HG03159 (cell line): Measurements from ENCODE around the gene SDSL.

Experiments
- ATAC-seq: cut with Tn5 transposase; IDR thresholded peaks from one replicate; pipeline ENCODE4 v1.9.1; 2021; ENCODE audit warnings: mild to moderate bottlenecking, moderate library complexity; ENCODE audit not compliant: unreplicated experiment

SDSL gene

DNA sequence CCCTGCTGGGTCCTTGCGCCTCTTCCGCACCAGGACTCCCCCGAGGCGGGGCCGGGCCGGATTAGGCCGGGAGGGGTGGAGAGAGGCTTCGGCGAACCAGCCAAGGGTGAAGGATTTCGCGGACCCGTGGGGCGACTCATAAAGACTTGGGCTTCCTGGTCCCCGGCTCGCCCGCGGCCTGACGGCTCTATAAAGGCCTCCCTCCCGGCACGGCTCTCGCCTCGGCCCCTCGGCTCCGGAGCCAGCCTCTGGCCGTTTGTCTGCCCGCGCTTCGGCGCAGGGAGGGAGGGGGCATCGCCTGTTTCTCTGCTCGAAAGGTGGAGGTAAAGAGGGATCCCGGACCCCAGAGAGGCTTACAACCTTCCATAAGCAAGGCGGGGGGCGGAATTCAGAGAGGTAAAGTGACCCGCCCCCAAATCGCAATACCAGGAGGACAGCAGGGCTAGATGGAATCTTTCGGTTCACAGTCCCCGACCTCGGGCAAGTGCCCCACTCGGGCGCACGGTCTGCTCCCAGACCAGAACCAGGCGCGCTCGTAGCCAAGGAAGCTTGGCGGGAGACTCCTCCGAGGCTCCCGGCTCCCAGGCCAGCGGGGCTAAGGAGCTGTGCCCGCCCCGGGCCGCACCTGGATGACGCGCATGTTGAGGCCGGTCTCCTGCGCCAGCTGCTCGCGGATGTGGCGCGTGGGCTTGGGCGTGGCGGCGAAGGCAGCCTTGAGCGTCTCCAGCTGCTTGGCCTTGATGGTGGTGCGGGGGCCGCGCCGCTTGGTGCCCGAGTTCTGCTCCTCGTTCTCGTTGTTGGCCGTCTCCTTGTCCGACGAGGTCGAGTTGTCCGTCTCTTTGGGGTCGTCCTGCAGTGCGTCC lies 45.6 kb downstream of the SDSL start:
- no peak for ATAC-seq

DNA sequence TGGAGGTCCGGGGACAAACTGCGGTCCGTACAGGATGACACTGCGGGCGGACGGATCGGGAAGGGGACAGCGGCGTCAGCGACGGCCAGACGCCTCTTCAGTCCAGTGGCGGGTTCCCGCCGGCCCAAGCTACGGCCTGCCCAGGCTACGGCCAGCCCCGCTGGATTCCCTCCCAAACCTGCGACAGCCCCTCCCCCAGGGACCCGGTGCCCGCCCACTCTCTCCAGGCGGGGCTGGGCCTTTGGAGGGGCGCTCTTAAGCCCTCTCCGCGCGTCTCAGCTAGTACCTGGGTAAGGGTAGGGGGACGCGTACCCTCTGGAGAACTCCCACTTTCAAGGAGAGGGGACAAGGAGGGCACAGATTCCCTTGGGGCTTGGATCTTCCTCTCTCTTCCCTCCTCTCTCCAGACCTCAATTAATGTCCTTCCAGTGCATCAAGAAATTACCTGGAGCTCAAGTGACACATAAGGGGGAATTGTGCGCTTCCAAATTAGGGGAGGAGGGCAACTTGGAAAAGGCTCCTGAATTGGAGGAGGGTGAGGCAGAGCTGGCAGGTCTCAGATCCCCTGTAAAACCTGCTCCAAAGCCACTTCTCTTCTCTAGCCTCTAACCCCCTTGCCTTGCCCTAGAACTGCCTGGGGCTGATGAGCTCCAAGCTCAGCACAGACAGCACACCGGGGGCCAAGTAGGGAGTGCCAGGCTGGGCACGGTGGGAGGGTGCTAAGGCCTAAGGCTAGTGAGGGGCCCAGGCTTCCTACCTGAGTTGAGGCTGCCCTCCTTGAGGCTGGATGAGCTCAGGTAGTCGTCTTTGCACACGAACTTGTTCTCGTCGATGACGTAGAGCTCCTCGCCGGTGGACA lies 46.4 kb downstream of the SDSL start:
- ATAC-seq = no peak

- ATAC-seq = no peak
These were observed 47.2 kb downstream of the SDSL start for GRCh38 chr12:113469224-113469948.

DNA sequence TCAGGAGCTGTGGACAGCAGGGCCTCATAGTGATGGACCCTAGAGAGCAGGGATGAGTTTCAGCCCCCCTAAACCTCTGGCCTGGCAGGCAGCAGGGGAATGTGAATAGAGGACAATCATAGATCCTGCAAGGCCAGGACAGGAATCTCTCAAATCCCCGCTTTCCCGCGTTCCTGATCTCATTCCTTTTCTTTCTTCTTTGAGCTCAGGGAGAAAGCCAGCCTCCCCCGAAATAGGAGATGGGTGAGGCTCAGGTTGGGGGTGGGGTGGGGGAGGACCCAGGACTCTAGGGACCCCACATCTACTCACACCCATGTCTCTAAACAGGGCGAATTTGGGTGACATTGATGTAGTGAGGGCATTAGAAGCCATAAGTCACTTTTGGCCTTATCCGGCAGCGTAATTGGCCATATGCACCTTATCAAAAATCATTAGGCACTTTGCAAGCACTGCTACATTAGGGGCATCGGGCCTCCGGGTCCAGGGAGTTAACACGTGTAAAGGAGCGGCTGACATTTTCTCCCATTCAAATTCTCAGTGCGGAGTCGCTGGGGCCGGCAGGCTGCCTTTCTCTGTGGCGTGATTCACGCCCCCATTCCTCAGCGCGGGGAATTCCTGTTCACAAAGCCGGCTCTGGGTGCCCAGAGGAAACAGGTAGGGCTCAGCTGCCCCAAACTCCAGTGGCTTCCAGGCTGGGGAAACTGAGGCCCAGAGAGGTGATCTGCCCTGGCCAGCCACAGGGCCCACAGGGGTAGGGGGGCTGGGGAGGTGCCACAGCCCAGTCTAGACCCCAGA lies 48.0 kb downstream of the SDSL start:
- ATAC-seq = no peak

- ATAC-seq = no peak
These were observed 48.9 kb downstream of the SDSL start for GRCh38 chr12:113470871-113471618.

DNA sequence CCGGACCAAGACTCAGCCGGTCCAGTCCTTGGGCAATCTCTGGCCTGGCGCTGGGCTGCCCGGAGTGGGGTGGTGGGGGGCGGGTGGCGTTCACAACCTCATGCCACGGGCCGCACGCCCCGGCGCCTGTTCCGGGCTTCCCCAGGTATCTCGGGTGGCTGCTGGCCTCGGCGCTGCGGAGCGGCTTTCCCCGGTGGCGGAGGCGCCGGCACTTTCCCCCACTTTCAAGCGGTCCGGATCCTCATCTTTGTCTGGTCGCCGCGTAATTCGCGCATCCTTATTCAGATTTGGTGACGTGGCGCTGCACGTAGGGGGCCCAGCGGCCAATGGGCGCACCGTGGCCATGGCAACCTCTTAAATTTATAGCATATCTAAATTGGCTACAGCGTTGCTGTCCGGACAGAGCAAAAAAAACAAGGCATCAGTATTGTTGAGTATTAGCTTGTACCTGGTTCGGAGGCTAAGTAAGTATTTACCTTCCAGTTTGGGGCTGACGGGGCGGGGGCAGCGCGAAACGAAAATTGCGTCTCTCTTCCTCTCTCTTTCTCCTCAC lies 49.5 kb downstream of the SDSL start, which contains the start of gene LHX5:
Gene LHX5 (minus strand): TSS at position 253 of the 553 bp plus-strand sequence. CDS start 373 bp downstream, outside the sequence.
- no peak for ATAC-seq

DNA sequence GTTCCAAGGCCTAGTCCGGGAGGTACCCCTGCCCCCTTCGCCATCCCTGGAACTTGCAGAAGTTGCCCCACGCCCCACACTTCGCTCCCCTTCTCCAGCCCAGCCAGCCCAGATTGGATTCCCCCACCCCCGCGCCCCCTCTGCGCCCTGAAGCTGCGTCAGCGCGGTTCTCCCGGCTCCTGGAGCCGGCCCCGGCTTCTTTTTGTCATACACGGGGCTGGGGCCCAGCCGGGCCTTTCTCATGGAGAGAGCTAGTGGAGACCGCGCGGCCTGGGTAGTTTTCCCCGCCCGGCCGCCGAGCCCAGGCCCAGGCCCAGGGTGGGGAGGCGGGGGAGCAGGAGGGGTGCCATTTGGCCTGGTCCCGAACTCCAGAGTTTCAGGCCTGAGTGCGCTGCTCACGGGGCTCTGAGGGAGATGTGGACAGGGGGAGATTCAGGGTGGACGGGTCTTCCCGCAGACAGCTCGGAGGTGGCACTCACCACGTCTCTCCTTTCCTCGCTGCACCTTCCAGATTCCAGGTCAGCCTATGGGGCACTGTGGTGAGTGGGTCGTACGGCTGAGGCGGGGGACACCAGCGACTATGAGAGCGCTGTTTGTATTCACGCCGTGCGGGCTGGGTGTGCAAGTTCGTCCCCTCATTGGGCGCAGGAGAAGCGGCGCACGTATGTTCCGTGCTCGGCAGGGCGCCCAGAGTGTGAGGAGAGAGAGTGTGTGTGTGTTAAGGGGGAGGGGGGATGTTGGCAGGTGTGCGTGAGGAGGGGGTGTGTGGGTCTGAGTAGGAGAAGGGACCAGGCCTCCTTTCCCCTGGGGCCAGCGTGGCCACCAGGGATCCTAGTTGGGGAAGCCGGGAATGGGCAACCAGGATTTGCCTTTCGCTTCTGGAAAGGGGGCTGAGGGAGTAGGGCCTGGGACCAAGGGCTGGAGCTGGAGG lies 50.3 kb downstream of the SDSL start:
- no peak for ATAC-seq

DNA sequence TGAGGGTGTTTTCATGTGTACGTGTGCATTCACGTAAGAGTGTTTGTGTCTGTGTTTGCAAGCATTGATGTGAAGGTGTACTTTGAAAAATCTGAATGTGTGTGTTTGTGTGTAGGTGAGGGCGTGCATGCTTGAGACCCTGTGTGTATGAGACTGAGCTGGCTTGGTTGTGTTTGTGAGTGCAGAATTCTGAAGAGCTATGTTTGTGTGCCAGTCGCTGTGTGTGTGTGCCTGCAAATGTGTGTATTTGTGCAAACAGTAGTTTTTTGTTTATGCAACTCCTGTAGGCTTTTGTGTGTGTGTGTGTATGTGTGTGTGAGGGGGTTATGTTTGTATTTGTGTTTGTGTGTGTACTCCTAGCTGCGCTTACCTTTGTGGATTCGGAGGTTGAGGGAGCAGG lies 51.2 kb downstream of the SDSL start:
- ATAC-seq = no peak

DNA sequence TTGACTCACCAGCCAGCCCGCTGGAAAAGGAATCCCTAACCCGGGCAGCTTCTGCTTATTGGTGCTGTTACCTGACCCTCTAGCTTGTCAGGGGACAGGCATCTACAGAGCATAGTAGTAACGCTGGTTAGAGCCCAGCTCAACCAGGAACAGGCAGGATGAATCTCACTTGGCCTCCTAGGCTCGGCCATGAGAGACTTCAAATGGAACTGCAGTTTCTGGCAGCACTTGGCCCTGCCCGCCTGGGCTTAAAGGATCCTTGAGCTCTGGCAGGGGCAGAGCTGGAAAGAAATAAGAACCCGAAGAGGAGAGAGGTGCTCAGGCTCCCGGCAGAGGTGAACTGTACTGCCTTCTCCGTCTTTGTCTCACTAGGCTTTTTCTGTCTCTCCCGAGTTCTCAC lies 51.8 kb downstream of the SDSL start:
- ATAC-seq = no peak

GRCh38 chr12:113474635-113475436 lies 52.7 kb downstream of the SDSL start:
- ATAC-seq = no peak

DNA sequence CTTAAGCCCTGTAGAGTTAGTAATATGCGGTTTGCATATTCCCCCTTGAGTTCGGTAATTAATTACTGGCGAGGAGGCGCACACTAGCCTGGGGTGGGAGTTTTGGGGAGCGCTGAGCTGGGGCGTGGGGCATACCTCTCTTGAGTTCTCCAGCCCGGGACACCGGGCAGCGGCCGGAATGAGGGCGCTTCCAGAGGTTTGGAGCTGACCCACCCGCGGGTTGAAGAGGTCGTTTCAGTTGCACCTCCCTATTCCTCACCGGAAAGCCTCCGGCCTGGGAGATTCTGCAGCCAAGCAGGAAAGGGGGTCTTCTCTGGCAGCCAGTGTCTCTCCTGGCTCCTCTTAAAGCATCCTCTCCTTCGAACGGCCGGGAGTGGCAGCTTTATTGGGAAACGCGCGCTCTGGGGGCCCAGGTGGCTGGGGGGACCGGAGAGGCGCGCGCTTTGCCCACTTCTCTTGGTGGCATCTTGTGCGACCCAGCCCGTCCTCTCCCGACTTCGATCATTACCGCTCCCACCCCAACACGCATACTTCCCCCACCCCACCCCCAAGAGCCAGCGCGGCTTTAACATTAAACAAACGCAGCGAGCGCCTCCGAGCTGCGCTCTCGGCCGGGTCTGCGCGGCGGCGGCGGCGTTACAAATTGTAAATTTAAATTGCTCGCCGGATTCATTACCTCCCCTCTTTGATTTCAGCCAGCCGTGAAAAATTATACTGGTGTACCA lies 53.4 kb downstream of the SDSL start:
- ATAC-seq = no peak

GRCh38 chr12:113476176-113476986 lies 54.2 kb downstream of the SDSL start:
- no peak for ATAC-seq

DNA sequence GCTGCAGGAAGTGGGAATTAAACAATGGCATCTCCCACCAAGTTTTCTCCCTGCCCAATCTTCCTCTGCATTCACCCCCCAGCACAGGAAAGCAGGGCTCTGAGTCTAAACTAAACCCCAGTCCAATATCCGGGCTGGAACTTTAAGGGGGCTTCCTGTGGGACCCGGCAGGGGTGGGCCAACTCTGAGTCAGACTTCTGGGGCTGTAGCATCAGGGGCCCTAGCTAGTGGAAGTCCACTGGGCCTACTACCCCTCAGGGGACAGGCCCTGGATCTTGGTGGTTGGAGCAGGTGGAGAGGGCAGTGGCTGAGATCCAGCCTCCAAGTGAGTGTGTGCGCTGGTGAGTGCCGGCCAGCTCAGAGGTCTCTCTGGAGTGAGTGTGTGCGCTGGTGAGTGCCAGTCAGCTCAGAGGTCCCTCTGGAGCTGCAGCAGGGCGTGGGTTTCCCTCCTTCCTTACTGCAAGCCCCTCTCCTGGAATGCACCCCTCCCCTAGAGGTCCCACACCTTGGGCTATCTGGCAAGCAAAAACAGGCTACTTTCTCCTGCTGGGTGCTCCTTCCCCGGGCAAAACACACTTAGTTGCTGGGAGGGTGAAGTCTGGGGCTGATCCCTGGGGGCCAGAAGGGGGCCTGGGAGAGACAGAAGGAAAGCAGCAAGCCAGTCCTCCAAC lies 55.1 kb downstream of the SDSL start:
- ATAC-seq = no peak

GRCh38 chr12:113477842-113478215 lies 55.6 kb downstream of the SDSL start:
- no peak for ATAC-seq

DNA sequence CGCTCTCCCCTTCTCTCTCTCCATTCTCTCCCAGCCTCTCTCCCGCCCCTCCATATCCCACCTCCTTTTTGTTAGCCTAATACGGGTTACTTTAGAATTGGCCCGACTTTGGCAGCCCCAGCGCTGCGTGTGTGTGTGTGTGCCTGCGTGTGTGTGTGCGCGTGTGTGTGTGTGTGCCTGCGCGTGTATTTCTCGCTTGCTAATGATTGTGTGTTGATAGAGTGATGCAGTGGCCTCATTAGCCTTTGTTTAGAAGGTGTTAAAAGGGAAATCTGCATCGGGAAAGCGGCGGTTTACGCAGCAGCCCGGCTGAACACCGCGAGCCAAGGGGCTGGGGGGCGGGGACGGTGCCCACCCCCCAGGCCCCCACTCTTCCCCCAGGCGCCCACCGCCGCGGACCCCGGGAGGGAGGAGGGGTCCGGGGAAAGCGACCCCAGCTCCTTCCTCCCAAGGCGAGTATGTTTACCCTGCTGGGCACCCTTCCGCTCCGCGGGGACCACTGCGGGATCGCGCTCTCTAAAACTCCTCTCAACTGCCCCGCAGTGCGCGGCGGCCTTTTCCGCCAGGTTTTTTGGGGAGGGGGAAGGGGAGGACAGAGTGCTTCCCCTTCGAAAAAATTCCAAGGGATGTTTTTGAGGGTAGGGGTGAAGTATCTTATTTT lies 56.3 kb downstream of the SDSL start:
- no peak for ATAC-seq
